ENCODE measurements around the gene ESR2.

DNA sequence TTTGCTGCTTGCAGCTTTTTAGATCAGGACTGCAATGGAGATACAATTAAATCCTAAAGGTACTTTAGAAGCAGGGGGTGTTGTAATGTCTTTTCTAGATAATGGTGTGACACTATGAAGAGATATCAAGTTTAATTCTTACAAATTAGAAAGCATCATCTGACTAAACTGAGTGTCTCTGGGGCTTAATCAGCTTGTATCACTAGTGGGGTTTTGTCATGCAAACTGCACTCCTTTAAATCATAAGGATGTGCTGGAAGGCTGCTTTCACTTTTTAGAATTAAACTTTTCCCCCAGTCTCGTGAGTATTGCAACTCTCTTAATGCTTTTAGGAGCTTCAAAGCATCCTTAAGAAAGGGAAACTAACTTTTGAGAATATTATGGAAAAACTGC is 218.6 kb downstream of the ESR2 start:
- TF ChIP-seq, protein P1, sequence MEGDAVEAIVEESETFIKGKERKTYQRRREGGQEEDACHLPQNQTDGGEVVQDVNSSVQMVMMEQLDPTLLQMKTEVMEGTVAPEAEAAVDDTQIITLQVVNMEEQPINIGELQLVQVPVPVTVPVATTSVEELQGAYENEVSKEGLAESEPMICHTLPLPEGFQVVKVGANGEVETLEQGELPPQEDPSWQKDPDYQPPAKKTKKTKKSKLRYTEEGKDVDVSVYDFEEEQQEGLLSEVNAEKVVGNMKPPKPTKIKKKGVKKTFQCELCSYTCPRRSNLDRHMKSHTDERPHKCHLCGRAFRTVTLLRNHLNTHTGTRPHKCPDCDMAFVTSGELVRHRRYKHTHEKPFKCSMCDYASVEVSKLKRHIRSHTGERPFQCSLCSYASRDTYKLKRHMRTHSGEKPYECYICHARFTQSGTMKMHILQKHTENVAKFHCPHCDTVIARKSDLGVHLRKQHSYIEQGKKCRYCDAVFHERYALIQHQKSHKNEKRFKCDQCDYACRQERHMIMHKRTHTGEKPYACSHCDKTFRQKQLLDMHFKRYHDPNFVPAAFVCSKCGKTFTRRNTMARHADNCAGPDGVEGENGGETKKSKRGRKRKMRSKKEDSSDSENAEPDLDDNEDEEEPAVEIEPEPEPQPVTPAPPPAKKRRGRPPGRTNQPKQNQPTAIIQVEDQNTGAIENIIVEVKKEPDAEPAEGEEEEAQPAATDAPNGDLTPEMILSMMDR (conservative IDR thresholded peaks at IDR 0.05 in 1 of 2, IDR thresholded peaks at IDR 0.05 in 1 of 2; ENCODE audit: extremely low read depth in 1 of 2, insufficient read depth in 1 of 2, low read depth in 1 of 2, low read length in 2 of 2): no peak
- TF ChIP-seq EZH2 (IDR thresholded peaks at IDR 0.05; ENCODE audit: borderline replicate concordance, low read length): no peak

Data from mammary epithelial cell (primary cell).